Coronary artery (tissue), 2 donors: ENCODE results near the gene SLC35F4.

Source experiments
- DNase-seq: peaks from one replicate; pipeline ENCODE4 v3.0.0-alpha.2; 2017; ENCODE audit warnings: low spot score
- H3K27ac ChIP-seq, 2 donors: fragments of 200-600 bp; sonication (generic); one replicate each; pipeline ENCODE4 v1.5.1; 2016 to 2019
- H3K4me3 ChIP-seq: fragments of 200-600 bp; sonication (generic); 2 replicates; pipeline ENCODE4 v1.5.1; 2016; ENCODE audit warnings: mild to moderate bottlenecking, moderate library complexity
- CTCF ChIP-seq: fragments of 200-600 bp; sonication (generic); IDR thresholded peaks from one replicate; pipeline ENCODE4 v1.5.1; 2019; ENCODE audit warnings: antibody characterized with exemption

The SLC35F4 gene

GRCh38 chr14:57749267-57749666 is 116.6 kb downstream of the SLC35F4 start:
- no peak for DNase-seq
- H3K4me3 ChIP-seq: no peak overlapping the region
- H3K27ac ChIP-seq: no peak overlapping the region
- no peak for TF ChIP-seq CTCF

GRCh38 chr14:57748279-57748678 is 117.6 kb downstream of the SLC35F4 start:
- no peak for DNase-seq
- H3K27ac ChIP-seq: no peak overlapping the region
- H3K4me3 ChIP-seq: no peak overlapping the region
- no peak for TF ChIP-seq CTCF

GRCh38 chr14:57747036-57747435 is 118.9 kb downstream of the SLC35F4 start:
- no peak overlapping the region for H3K27ac ChIP-seq
- no peak for TF ChIP-seq CTCF
- H3K4me3 ChIP-seq: no peak overlapping the region
- DNase-seq: no peak

DNA sequence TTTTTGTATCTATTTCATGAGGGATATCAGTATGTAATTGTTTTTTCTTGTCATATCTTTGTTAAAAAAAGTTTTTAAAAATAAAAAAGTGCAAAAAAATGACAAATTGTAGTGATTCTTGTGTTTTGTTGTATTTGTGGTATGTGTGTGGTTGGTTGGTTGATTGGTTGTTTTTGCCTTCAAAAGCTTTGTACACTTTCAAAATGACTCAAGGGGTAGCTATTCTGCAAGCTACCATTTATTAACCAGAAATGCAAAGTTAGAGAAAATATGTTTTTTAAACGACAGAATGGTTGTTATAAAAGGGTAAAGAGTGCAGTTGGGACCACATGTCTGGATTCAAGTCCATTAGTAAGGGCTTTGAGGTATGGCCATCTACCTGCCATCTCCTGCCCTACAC is 119.3 kb downstream of the SLC35F4 start:
- no peak overlapping the region for H3K4me3 ChIP-seq
- DNase-seq: no peak
- no peak for TF ChIP-seq CTCF
- H3K27ac ChIP-seq: no peak overlapping the region

DNA sequence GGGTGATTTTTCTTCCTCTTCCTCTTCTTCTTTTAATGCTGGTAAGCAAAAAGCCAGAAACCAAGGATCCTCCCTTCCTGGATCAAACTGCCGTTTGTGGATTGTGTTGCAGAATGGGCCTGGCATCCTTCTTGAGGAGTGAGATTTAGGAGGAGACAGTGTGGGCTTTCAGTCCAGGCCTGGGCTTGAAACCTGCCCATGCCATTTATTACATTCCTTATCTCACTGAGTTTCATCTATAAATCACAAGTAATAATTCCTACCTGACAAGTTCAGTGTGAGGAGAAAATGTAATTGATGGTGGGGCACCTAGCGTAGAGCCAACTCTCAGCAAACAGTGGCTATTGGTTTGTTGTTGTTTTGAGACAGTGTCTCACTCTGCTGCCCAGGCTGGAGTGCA is 126.4 kb downstream of the SLC35F4 start:
- DNase-seq: no peak

DNA sequence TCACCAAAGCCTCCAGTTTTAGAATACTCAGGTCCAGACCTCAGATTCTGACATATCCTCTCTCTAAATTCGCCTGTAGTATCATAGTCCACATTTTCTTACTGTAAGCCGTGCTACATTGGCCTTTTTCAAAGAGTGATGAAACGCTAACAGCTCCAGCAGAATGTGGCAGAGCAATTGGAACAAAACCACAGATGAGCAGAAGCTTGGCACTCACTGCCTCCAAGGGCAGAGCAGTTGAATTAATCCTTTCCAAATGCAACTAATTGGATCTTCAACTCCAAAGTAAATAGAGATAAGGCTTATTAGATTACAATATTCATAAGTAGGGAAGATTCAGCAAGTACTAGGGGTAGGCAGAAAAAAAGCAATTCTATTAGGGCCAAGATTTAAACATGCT is 128.3 kb downstream of the SLC35F4 start:
- H3K27ac ChIP-seq: no peak overlapping the region
- TF ChIP-seq CTCF: no peak
- no peak for DNase-seq
- H3K4me3 ChIP-seq: no peak overlapping the region

More for the DNA sequence above, 126.4 kb downstream of the SLC35F4 start:
- H3K4me3 ChIP-seq: no peak overlapping the region
- TF ChIP-seq CTCF: no peak
- H3K27ac ChIP-seq: no peak overlapping the region

- no peak for DNase-seq
- no peak overlapping the region for H3K4me3 ChIP-seq
- no peak overlapping the region for H3K27ac ChIP-seq
- no peak for TF ChIP-seq CTCF
Observed at GRCh38 chr14:57736391-57736790, 129.5 kb downstream of the SLC35F4 start.
